ENCODE results near the gene PFAS.
A peak's percentile ranks its signal among the peaks of the same experiment; 100 is the strongest.
"Not testable (repeated sequence)": the region's sequence is repeated elsewhere in the genome, so short reads cannot be mapped to it uniquely, and the experiment has no call there.

The PFAS gene

DNA sequence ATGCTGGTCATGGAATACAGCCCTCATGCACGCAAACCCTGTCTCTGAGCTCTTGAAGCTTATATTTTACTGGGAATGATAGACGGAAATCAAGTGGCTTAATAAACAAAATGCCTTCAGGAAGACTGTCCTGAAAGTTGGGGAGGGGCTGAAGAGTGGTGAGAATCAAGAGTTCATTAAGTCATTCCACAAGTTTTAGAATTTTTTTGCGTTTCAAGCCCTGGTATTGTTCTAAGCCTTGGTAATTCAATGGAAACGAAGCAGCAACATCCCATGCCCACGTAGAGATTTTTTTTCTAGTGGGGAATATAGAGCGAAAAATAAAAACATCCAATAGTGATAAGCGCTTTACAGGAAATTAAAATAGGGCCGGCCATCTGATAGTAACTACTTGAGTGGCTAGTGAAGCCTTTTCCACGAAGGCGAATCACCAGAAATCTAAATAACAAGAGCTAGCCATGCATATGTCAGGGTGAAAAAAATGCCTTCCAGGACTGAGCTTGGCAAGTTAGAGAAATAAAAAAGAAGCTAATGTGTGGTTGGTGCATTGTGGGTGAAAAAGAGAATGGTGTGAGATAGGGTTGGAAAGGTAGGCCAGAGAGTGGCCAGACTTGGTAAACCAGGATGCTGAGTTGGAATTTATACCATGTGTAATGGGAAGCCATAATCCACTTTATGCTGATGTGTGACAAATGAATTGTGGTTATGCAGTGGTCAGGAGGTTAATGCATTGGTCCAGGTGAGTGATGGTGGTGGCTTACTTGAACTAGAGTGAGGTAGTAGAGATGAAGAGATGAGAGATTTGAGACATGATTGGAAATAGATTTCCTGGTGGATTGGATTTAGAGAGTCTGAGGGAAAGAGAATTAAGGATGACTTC lies 772 bp downstream of the PFAS start:
- Mint-ChIP-seq H3K27me3 (peaks cover 5% of the 10 kb centered on the region), H3K36me3 (ENCODE audit: low read depth) (peaks cover 43% of the 10 kb centered on the region), H3K4me1 (peaks cover 46% of the 10 kb centered on the region), H3K9me3 (peaks cover 4% of the 10 kb centered on the region), H3K27ac (peak overlapping the region; percentile 99), H3K4me3 (peak overlapping the region; percentile 100)
- DNase-seq: no peak
- ATAC-seq: no peak

DNA sequence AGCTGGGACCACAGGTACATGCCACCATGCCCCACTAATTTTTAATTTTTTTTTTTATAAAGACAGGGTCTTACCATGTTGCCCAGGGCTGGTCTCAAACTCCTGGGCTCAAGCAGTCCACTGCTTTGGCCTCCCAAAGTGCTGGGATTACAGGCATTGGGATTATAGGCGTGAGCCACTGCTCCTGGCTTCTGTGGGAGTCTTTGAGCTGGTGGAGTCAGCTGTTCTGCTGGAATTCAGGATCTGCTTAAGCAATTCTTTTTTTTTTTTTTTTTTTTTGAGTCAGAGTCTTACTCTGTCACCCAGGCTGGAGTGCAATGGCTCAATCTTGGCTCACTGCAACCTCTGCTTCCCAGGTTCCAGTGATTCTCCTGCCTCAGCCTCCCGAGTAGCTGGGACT lies 2.3 kb downstream of the PFAS start:
- H3K4me3 Mint-ChIP-seq, ATAC-seq, DNase-seq, H3K27ac Mint-ChIP-seq, H3K27me3 Mint-ChIP-seq, H3K9me3 Mint-ChIP-seq: not testable (repeated sequence)
- Mint-ChIP-seq H3K4me1 (peaks cover 30% of the 10 kb centered on the region), H3K36me3 (ENCODE audit: low read depth) (peaks cover 42% of the 10 kb centered on the region)

DNA sequence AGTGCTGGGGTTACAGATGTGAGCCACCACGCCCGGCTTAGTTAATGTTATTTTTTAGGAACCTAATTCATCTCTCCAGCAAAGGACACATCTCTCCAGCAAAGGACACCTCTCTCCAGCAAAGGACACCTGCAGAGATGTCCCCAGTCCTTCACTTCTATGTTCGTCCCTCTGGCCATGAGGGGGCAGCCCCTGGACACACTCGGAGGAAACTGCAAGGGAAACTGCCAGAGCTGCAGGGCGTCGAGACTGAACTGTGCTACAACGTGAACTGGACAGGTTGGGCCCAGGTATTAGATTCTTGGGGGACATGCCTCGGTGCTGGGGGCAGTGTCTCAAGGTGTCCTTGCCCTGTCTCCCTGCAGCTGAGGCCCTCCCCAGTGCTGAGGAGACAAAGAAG lies 4.7 kb downstream of the PFAS start:
- H3K27me3 Mint-ChIP-seq: peaks cover 4% of the 10 kb centered on the region
- H3K36me3 Mint-ChIP-seq (ENCODE audit: low read depth): peaks cover 47% of the 10 kb centered on the region
- DNase-seq: no peak
- H3K27ac Mint-ChIP-seq: no peak overlapping the region
- no peaks in the 10 kb centered on the region for H3K9me3 Mint-ChIP-seq
- H3K4me3 Mint-ChIP-seq: no peak overlapping the region
- peaks cover 18% of the 10 kb centered on the region for H3K4me1 Mint-ChIP-seq
- ATAC-seq: no peak

DNA sequence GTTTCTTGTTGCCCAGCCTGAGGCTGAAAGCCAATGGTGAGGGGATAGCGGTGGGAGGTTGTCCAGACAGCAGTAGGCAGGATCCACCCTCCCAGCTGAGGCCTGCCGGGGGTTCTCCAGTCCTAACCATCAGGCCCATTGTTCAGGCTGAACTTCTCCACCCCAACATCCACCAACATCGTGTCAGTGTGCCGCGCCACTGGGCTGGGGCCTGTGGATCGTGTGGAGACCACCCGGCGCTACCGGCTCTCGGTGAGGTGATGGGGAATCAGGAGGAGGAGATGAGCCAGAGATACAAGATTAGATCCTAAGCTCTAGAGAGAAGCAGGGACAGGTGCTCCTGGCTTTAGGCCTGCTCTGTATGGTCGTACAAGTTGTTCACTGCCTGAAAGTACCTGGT lies 5.8 kb downstream of the PFAS start:
- no peak overlapping the region for H3K27ac Mint-ChIP-seq
- DNase-seq: no peak

DNA sequence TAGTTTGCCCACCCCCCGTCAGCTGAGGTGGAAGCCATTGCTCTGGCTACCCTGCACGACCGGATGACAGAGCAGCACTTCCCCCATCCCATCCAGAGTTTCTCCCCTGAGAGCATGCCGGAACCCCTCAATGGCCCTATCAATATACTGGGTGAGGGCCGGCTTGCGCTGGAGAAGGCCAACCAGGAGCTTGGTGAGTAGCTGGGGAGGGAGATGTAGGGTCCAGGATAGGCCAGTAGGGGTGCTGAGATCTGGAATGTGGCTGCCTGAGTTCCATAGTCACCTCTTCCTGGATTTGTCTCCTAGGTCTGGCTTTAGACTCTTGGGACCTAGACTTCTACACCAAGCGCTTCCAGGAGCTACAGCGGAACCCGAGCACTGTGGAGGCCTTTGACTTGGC lies 6.4 kb downstream of the PFAS start:
- H3K36me3 Mint-ChIP-seq (ENCODE audit: low read depth): peaks cover 33% of the 10 kb centered on the region
- H3K4me3 Mint-ChIP-seq: no peak overlapping the region
- H3K27ac Mint-ChIP-seq: no peak overlapping the region
- no peaks in the 10 kb centered on the region for H3K27me3 Mint-ChIP-seq
- H3K9me3 Mint-ChIP-seq: no peaks in the 10 kb centered on the region
- ATAC-seq: no peak
- peaks cover 3% of the 10 kb centered on the region for H3K4me1 Mint-ChIP-seq
- no peak for DNase-seq

More for the DNA sequence above, 5.8 kb downstream of the PFAS start:
- Mint-ChIP-seq H3K4me3 (no peak overlapping the region), H3K4me1 (peaks cover 9% of the 10 kb centered on the region), H3K36me3 (ENCODE audit: low read depth) (peaks cover 37% of the 10 kb centered on the region), H3K9me3 (no peaks in the 10 kb centered on the region), H3K27me3 (no peaks in the 10 kb centered on the region)
- ATAC-seq: no peak

DNA sequence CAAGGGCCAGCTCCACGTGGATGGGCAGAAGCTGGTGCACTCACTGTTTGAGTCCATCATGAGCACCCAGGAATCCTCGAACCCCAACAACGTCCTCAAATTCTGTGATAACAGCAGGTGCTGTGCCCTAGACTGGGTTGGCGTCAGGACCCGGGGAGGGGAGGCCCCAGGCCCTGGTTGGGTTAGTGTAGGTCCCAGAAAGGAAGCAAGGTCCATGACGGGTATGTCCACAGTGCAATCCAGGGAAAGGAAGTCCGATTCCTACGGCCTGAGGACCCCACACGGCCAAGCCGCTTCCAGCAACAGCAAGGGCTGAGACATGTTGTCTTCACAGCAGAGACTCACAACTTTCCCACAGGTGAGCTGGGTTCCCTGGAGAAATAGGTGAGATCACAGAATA lies 7.2 kb downstream of the PFAS start:
- H3K4me1 Mint-ChIP-seq: no peaks in the 10 kb centered on the region
- H3K27me3 Mint-ChIP-seq: no peaks in the 10 kb centered on the region
- no peak overlapping the region for H3K27ac Mint-ChIP-seq
- H3K36me3 Mint-ChIP-seq (ENCODE audit: low read depth): peaks cover 36% of the 10 kb centered on the region
- no peak for DNase-seq
- ATAC-seq: no peak
- no peak overlapping the region for H3K4me3 Mint-ChIP-seq
- no peaks in the 10 kb centered on the region for H3K9me3 Mint-ChIP-seq

DNA sequence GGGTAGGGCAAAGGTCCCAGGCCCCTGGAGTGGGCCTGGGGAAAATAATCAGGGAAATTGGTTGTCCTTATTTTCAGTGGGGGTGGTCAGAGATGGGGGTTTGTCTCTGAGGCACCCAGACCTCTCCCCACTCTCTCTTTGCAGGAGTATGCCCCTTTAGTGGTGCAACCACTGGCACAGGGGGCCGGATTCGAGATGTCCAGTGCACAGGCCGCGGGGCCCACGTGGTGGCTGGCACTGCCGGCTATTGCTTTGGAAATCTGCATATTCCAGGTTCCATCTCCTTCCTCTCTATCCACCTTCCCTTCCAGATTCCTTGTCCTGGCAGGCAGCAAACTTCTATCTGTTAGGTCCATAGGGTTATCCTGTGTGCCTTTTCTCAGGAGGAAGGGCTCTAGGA lies 7.6 kb downstream of the PFAS start:
- DNase-seq (no peak), ATAC-seq (no peak)
- Mint-ChIP-seq H3K27ac (no peak overlapping the region), H3K4me1 (no peaks in the 10 kb centered on the region), H3K27me3 (no peaks in the 10 kb centered on the region), H3K4me3 (no peak overlapping the region), H3K9me3 (no peaks in the 10 kb centered on the region), H3K36me3 (ENCODE audit: low read depth) (peaks cover 39% of the 10 kb centered on the region)

DNA sequence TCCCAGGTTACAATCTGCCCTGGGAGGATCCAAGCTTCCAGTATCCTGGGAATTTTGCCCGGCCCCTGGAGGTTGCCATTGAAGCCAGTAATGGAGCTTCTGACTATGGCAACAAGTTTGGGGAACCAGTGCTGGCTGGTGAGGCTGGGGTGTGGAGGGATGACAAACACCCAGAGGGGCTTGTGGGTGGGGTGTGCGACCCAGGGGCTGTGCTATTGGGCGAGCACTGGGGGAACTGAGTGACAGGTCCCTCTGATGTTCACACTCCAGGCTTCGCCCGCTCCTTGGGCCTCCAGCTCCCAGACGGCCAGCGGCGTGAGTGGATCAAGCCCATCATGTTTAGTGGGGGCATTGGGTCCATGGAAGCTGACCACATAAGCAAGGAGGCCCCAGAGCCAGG lies 8.7 kb downstream of the PFAS start:
- Mint-ChIP-seq H3K27me3 (no peaks in the 10 kb centered on the region), H3K4me3 (no peak overlapping the region), H3K36me3 (ENCODE audit: low read depth) (peaks cover 45% of the 10 kb centered on the region), H3K27ac (no peak overlapping the region), H3K4me1 (no peaks in the 10 kb centered on the region), H3K9me3 (no peaks in the 10 kb centered on the region)
- ATAC-seq (no peak), DNase-seq (no peak)

DNA sequence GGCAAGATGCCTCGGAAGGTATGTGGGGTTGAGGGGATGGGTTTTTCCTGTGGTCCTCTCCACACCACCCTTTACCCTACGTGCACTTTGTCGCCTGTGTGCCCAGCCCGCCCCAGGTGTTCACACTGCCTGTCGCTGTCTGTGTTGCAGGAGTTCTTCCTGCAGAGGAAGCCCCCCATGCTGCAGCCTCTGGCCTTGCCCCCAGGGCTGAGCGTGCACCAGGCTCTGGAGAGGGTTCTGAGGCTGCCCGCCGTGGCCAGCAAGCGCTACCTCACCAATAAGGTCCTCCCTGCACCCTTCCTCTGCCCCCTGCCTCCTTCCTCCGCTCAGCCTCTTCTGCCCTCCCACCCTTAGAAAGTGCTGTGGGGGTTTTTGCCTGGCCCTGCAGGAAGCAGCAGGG lies 15.2 kb downstream of the PFAS start:
- Mint-ChIP-seq H3K27ac (no peak overlapping the region), H3K36me3 (ENCODE audit: low read depth) (peaks cover 47% of the 10 kb centered on the region), H3K4me1 (no peaks in the 10 kb centered on the region), H3K4me3 (no peak overlapping the region), H3K9me3 (no peaks in the 10 kb centered on the region), H3K27me3 (no peaks in the 10 kb centered on the region)
- ATAC-seq: no peak
- DNase-seq: no peak

DNA sequence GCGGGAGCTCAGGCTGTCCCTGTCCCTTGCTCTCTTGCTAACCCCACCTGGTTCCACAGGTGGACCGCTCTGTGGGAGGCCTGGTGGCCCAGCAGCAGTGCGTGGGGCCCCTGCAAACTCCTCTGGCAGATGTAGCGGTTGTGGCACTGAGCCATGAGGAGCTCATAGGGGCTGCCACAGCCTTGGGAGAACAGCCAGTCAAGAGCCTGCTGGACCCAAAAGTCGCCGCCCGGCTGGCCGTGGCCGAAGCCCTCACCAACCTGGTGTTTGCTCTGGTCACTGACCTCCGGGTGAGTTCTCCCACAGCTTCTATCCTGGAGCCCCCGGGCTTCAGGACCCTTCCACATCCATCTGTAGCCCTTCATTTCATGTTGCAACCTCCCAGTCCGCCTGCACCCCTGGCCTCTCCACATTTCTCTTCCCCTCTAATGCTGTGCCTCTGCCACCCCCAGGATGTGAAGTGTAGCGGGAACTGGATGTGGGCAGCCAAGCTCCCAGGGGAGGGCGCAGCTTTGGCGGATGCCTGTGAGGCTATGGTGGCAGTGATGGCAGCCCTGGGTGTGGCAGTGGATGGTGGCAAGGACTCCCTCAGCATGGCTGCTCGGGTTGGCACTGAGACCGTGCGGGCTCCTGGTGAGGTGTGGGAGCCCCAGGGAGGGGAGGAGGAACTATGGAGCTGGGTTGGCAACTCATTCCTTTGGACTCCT lies 15.9 kb downstream of the PFAS start:
- ATAC-seq: no peak
- no peak overlapping the region for H3K4me3 Mint-ChIP-seq
- H3K4me1 Mint-ChIP-seq: no peaks in the 10 kb centered on the region
- H3K27me3 Mint-ChIP-seq: no peaks in the 10 kb centered on the region
- H3K9me3 Mint-ChIP-seq: no peaks in the 10 kb centered on the region
- H3K36me3 Mint-ChIP-seq (ENCODE audit: low read depth): peaks cover 51% of the 10 kb centered on the region
- no peak overlapping the region for H3K27ac Mint-ChIP-seq
- DNase-seq: no peak

DNA sequence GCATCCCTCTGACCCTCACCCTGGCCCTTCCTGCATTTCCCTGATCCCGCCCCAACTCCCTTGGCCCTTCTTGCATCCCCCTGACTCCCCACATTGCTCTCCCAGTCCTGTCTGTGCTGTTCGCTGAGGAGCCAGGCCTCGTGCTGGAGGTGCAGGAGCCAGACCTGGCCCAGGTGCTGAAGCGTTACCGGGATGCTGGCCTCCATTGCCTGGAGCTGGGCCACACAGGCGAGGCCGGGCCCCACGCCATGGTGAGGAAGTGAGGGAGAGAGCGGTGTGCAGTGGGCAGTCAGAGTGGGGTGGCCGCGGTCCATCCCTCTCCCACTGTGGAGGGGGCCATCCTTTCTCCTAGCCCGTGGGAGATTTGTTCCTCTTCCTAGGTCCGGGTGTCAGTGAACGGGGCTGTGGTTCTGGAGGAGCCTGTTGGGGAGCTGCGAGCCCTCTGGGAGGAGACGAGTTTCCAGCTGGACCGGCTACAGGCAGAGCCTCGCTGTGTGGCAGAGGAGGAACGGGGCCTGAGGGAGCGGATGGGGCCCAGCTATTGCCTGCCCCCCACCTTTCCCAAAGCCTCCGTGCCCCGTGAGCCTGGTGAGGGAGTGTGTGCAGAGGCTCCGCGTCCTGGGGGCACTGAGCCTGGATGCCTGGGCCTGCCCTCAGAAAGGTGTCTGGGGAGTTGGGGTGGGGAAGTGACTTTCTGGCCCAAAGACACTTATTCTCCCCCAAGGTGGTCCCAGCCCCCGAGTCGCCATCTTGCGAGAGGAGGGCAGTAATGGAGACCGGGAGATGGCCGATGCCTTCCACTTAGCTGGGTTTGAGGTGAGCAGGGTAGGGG lies 17.8 kb downstream of the PFAS start:
- peaks cover 54% of the 10 kb centered on the region for H3K36me3 Mint-ChIP-seq (ENCODE audit: low read depth)
- H3K4me1 Mint-ChIP-seq: no peaks in the 10 kb centered on the region
- ATAC-seq: no peak
- H3K27me3 Mint-ChIP-seq: no peaks in the 10 kb centered on the region
- no peak for DNase-seq
- no peaks in the 10 kb centered on the region for H3K9me3 Mint-ChIP-seq
- no peak overlapping the region for H3K4me3 Mint-ChIP-seq
- no peak overlapping the region for H3K27ac Mint-ChIP-seq

DNA sequence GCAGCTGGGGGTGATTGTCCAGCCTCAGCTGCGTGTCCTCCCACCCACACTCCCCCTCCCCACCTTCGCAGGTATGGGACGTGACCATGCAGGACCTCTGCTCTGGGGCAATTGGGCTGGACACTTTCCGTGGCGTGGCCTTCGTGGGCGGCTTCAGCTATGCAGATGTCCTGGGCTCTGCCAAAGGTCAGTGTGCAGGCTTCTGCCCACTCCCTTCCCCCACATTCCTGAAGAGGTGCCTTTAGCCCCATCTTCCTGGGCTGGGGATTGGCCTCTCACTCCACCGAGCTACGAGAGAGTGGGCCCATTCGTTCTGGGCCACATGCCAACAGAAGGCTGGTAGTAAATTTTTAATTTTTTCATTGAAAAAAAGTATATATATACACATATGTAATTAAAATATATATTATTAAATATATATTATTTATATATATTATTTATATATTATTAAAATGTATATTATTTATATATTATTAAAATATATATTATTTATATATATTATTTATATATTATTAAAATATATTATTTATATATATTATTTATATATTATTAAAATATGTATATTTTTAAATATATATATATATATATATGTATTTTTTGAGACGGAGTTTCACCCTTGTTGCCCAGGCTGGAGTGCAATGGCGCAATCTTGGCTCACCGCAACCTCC lies 18.5 kb downstream of the PFAS start:
- Mint-ChIP-seq H3K4me3 (no peak overlapping the region), H3K4me1 (no peaks in the 10 kb centered on the region), H3K9me3 (no peaks in the 10 kb centered on the region), H3K36me3 (ENCODE audit: low read depth) (peaks cover 50% of the 10 kb centered on the region), H3K27me3 (no peaks in the 10 kb centered on the region), H3K27ac (no peak overlapping the region)
- ATAC-seq (no peak), DNase-seq (no peak)

DNA sequence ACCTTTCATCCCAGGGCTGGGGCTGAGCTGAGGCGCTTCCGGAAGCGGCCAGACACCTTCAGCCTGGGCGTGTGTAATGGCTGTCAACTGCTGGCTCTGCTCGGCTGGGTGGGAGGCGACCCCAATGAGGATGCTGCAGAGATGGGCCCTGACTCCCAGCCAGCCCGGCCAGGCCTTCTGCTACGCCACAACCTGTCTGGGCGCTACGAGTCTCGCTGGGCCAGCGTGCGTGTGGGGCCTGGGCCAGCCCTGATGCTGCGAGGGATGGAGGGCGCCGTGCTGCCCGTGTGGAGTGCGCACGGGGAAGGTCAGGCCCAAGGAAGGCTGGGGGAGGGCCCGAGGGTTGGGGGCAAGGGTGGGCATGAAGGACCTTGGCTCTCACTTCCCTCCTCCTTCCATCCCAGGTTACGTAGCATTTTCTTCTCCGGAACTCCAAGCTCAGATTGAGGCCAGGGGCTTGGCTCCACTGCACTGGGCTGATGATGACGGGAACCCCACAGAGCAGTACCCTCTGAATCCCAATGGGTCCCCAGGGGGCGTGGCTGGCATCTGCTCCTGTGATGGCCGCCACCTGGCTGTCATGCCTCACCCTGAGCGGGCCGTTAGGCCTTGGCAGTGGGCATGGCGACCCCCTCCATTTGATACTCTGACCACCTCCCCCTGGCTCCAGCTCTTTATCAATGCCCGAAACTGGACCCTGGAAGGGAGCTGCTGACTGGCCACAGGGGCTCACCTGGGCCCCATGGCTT lies 19.6 kb downstream of the PFAS start:
- H3K4me1 Mint-ChIP-seq: no peaks in the 10 kb centered on the region
- no peak overlapping the region for H3K27ac Mint-ChIP-seq
- peaks cover 41% of the 10 kb centered on the region for H3K36me3 Mint-ChIP-seq (ENCODE audit: low read depth)

DNA sequence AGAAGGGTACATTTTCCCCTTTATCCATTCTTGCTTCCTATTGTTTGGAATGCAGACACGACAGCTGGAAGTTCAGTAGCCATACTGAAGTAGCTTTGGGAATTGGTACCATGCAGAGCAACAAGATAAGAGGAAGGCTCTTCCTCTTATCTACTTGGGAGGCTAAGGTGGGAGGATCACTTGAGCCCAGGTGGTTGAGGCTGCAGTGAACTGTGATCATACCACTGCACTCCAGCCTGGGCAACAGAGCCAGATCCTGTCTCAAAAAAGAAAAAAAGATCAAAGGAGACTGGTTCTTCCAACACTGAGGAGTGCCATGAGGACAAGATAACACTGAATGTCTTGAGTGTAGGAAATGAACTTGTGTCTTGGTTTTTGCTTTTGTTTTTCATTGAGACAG lies 23.3 kb downstream of the PFAS start:
- Mint-ChIP-seq H3K9me3 (no peaks in the 10 kb centered on the region), H3K27me3 (no peaks in the 10 kb centered on the region), H3K4me1 (no peaks in the 10 kb centered on the region), H3K27ac (no peak overlapping the region), H3K4me3 (no peak overlapping the region), H3K36me3 (ENCODE audit: low read depth) (peaks cover 31% of the 10 kb centered on the region)
- DNase-seq (no peak), ATAC-seq (no peak)

More for the DNA sequence above, 19.6 kb downstream of the PFAS start:
- H3K4me3 Mint-ChIP-seq: no peak overlapping the region
- no peaks in the 10 kb centered on the region for H3K27me3 Mint-ChIP-seq
- ATAC-seq (no peak), DNase-seq (no peak)
- H3K9me3 Mint-ChIP-seq: no peaks in the 10 kb centered on the region

All from activated naive CD8-positive, alpha-beta T cell treated with anti-CD3 and anti-CD28 coated beads, Interleukin-2, amount 50 U/mL, for 24 hours (primary cell).